Measurements from ENCODE around the gene ACAD9.

ACAD9 gene

DNA sequence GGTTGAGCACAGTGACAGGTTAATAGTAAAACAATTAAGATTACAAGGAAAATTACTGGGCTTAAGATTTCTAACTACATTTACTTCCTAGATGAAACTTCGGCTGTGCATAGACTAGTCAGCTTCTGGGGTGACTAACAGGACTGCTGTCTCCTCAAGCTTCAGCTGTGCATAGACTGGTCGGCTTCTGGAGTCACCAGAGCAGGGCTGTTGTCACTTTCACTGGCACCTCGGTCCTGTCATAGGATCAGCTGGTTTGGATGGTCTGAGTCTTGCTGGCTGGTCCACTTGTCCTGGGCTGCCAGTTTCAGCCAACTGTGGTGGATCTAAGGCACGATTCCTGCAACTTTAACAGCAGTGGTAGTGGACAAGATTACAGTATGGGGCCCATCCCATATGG lies 23.9 kb upstream of the ACAD9 start:
- Histone ChIP-seq H3K27me3 (ENCODE audit: low read length) (no peaks in the 10 kb centered on the region), H3K36me3 (ENCODE audit: low read length) (no peaks in the 10 kb centered on the region), H4K20me1 (ENCODE audit: low read depth, low read length) (no peaks in the 10 kb centered on the region), H3K9ac (ENCODE audit: low read length) (no peak overlapping the region), H3K9me3 (ENCODE audit: insufficient read depth, low read length) (peaks cover 45% of the 10 kb centered on the region; the same call in 1 of the 2 replicates), H3F3A (ENCODE audit: insufficient read depth) (no peaks in the 10 kb centered on the region), H3K9me2 (replicated peaks; ENCODE audit: insufficient read depth, low read length) (no peaks in the 10 kb centered on the region), H2AFZ (ENCODE audit: low read depth, low read length, severe bottlenecking) (no peak overlapping the region), H3K79me2 (ENCODE audit: insufficient read depth, low read length) (no peaks in the 10 kb centered on the region), H3K27ac (ENCODE audit: low read depth, low read length) (no peak overlapping the region), H3K4me3 (ENCODE audit: insufficient read depth, low read length, poor library complexity, severe bottlenecking) (no peak overlapping the region), H3K4me2 (ENCODE audit: low read depth, low read length, poor library complexity, severe bottlenecking) (no peak overlapping the region)
- TF ChIP-seq, protein P1, sequence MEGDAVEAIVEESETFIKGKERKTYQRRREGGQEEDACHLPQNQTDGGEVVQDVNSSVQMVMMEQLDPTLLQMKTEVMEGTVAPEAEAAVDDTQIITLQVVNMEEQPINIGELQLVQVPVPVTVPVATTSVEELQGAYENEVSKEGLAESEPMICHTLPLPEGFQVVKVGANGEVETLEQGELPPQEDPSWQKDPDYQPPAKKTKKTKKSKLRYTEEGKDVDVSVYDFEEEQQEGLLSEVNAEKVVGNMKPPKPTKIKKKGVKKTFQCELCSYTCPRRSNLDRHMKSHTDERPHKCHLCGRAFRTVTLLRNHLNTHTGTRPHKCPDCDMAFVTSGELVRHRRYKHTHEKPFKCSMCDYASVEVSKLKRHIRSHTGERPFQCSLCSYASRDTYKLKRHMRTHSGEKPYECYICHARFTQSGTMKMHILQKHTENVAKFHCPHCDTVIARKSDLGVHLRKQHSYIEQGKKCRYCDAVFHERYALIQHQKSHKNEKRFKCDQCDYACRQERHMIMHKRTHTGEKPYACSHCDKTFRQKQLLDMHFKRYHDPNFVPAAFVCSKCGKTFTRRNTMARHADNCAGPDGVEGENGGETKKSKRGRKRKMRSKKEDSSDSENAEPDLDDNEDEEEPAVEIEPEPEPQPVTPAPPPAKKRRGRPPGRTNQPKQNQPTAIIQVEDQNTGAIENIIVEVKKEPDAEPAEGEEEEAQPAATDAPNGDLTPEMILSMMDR (IDR thresholded peaks at IDR 0.05; ENCODE audit: insufficient read depth, low read length, poor library complexity, severe bottlenecking) = no peak
- TF ChIP-seq EZH2phosphoT487 (conservative IDR thresholded peaks at IDR 0.05; ENCODE audit: low read length) = no peak

DNA sequence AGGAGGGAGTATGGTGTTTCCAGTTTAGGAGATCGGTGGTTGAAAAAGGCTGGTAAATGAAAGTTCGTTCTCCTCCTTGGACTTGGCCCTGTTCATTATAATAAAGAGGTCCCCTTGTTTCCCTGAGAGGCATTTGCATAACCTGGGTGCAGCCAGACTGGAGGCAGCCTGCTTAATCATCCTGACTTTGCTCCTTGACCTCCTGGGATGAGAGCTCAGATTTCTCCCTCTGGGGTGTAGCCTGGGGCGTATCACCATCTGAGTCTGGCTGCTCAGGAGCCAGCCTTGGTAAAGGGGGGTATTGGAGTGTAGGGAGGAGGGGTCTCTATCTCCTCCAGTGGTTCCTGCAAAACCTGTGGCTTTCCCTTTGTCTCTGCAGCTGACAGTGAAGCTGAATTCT lies 21.3 kb upstream of the ACAD9 start:
- no peak overlapping the region for H3K4me2 ChIP-seq (ENCODE audit: low read depth, low read length, poor library complexity, severe bottlenecking)
- no peaks in the 10 kb centered on the region for H4K20me1 ChIP-seq (ENCODE audit: low read depth, low read length)
- H3K79me2 ChIP-seq (ENCODE audit: insufficient read depth, low read length) = no peaks in the 10 kb centered on the region
- no peak overlapping the region for H2AFZ ChIP-seq (ENCODE audit: low read depth, low read length, severe bottlenecking)
- H3K27me3 ChIP-seq (ENCODE audit: low read length) = no peaks in the 10 kb centered on the region
- H3F3A ChIP-seq (ENCODE audit: insufficient read depth) = no peaks in the 10 kb centered on the region
- TF ChIP-seq, protein P1 (IDR thresholded peaks at IDR 0.05; ENCODE audit: insufficient read depth, low read length, poor library complexity, severe bottlenecking) = no peak
- TF ChIP-seq EZH2phosphoT487 (conservative IDR thresholded peaks at IDR 0.05; ENCODE audit: low read length) = no peak
- no peak overlapping the region for H3K4me3 ChIP-seq (ENCODE audit: insufficient read depth, low read length, poor library complexity, severe bottlenecking)
- H3K9ac ChIP-seq (ENCODE audit: low read length) = no peak overlapping the region
- H3K9me3 ChIP-seq (ENCODE audit: insufficient read depth, low read length) = peaks cover 50% of the 10 kb centered on the region; the same call in 1 of the 2 replicates
- no peaks in the 10 kb centered on the region for H3K36me3 ChIP-seq (ENCODE audit: low read length)
- H3K27ac ChIP-seq (ENCODE audit: low read depth, low read length) = no peak overlapping the region
- no peaks in the 10 kb centered on the region for H3K9me2 ChIP-seq (replicated peaks; ENCODE audit: insufficient read depth, low read length)

DNA sequence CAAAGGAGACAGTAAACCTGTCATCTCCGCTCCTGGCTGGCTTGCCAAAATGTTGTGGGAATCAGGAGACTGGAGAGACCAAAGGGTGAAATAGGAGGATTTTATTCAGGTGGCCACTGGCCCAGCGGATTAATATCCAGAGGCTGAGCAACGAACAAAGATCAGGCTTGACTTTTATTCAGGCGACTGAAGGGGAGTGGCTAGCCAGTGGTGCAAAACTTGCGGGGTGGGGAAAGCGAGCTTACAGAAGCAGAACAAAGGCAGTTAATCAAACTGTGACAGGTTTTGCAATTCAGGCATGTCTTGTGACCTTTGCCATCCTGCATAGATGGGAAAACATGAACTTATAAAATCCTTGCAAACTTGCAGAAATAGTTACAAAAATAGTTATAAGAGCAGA lies 19.8 kb upstream of the ACAD9 start:
- Histone ChIP-seq H3K4me3 (ENCODE audit: insufficient read depth, low read length, poor library complexity, severe bottlenecking) (no peak overlapping the region), H3K27ac (ENCODE audit: low read depth, low read length) (no peak overlapping the region), H3K4me2 (ENCODE audit: low read depth, low read length, poor library complexity, severe bottlenecking) (no peak overlapping the region), H3K79me2 (ENCODE audit: insufficient read depth, low read length) (no peaks in the 10 kb centered on the region), H3K9ac (ENCODE audit: low read length) (no peak overlapping the region), H3K36me3 (ENCODE audit: low read length) (no peaks in the 10 kb centered on the region), H2AFZ (ENCODE audit: low read depth, low read length, severe bottlenecking) (no peak overlapping the region), H3K9me2 (replicated peaks; ENCODE audit: insufficient read depth, low read length) (no peaks in the 10 kb centered on the region), H3F3A (ENCODE audit: insufficient read depth) (no peaks in the 10 kb centered on the region), H3K9me3 (ENCODE audit: insufficient read depth, low read length) (peaks cover 39% of the 10 kb centered on the region; the same call in 1 of the 2 replicates), H3K27me3 (ENCODE audit: low read length) (no peaks in the 10 kb centered on the region), H4K20me1 (ENCODE audit: low read depth, low read length) (no peaks in the 10 kb centered on the region)
- TF ChIP-seq, protein P1 (IDR thresholded peaks at IDR 0.05; ENCODE audit: insufficient read depth, low read length, poor library complexity, severe bottlenecking) = no peak
